IPS-NIHi11 (cell line): ENCODE measurements around the gene NHSL1.
A peak's percentile ranks its signal among the peaks of the same experiment; 100 is the strongest.

Experiments
- DNase-seq: peaks from one replicate; pipeline ENCODE4 v3.0.0; 2012; ENCODE audit warnings: mixed read lengths, low spot score

The NHSL1 gene

DNA sequence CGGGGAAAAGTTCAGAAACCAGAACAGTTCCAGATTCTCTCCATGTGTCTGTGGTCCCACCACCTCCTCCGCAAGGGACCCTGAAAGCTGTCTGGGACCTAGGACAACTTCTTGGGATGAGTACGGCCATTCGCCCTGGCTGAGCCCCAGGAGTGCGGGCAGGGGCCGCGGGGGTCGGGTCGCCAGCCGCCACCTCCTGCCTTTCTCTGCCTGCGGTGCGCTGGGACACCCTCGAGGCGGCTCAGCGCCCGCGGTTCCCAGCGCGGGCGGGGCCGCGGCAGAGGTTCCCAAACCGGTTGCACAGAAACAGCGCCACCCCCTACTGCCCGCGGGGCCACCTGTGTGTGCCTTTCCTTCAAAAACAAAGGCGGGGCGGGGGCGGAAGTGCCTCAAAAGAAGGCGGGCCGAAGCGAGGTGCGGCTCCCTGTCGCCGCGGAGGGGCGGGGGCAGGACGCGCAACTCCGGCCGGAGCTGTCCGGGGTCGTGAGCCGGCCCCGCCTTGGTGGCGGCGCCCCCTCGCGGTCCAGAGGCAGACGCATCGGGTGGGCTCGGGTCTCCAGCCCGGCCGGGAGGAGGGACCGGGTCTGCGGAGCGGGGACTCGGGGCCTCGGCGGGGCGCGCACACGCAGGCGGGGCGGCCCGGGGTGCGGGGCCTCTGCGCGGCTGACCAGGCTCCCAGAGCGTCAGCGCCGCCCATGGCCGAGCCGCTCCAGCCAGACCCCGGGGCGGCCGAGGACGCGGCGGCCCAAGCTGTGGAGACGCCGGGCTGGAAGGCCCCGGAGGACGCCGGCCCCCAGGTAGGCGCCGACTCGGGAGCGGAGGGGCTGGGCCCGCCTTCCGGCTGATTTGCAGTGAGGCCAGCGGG lies 95.3 kb downstream of the NHSL1 start, which contains the start of gene HEBP2:
Gene HEBP2 (plus strand): TSS at position 423 of the 865 bp plus-strand sequence. CDS start 273 bp downstream, at position 696.
- peak; percentile 99 for DNase-seq

DNA sequence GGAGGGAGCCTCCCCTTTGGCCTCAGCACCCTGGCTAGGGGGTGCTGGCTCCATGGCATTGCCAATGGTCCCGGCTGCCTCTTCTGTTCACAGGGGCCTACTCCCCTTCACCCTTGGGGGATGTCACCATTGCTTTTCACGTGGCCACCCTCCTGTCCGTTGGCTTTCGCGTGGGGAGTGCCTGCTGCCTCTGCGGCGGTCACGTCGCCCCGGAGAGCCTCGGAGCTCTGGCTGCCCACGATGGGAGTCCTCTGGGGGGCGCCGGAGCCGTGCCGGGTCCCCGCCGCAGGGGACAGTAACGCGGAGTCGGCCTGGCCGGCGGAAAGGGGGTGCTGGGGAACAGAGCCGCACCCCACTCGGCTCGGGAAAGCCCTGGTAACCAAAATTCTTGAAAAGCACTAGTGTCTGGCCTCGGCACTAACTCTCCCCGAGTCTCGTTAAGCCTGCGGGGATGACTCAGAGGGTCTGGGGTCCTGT lies 95.9 kb downstream of the NHSL1 start:
- DNase-seq = peak; percentile 65

DNA sequence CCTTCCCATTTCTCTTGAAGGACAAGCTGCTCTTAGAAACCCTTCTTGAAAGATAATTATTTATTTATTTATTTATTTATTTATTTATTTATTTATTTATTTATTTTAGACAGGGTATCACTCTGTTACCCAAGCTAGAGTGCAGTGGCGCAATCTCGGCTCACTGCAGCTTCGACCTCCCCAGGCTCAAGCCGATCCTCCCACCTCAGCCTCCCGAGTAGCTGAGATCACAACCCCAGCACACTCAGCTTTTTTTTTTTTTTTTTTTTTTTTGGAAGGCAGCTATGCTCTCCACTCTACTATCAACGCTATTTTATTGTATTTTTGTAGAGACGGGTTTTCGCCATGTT lies 96.5 kb downstream of the NHSL1 start:
- DNase-seq = no peak

GRCh38 chr6:138401960-138402837 lies 97.1 kb downstream of the NHSL1 start:
- no peak for DNase-seq

- no peak for DNase-seq
Observed at GRCh38 chr6:138400326-138400725, 99.0 kb downstream of the NHSL1 start.

GRCh38 chr6:138397128-138398122 lies 101.9 kb downstream of the NHSL1 start:
- no peak for DNase-seq

DNA sequence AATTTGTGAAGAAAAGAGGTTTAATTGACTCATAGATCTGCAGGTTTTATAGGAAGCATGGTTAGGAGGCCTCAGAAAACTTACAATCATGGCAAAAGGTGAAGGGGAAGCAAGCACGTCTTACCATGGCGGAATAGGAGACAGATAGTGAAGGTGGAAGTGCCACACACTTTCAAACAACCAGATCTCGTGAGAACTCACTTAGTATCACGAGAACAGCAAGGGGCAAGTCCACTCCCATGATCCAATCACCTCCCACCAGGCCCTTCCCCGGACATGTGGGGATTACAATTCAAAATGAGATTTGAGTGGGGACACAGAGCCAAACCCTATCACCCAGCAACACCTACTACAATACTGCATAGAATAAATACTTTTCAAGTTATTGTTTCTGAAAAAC lies 102.6 kb downstream of the NHSL1 start:
- no peak for DNase-seq

- DNase-seq = no peak
Observed at GRCh38 chr6:138393871-138394783, 105.2 kb downstream of the NHSL1 start.

DNA sequence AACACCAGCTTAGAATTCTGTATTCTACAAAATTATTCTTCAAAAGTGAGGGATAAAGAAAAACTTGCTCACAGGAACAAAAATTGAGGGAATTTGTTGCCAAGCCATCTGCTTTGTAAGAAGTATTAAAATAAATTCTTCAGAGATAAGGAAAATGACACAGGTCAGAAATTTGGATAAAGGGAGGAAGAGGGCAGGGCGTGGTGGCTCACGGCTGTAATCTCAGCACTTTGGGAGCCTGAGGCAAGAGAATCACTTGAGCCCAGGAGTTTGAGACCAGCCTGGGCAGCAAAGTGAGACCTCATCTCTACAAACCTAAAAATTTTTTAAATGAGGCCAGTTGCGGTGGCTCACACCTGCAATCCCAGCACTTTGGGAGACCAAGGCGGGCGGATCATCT lies 109.7 kb downstream of the NHSL1 start:
- no peak for DNase-seq

GRCh38 chr6:138387577-138388368 lies 111.5 kb downstream of the NHSL1 start:
- no peak for DNase-seq

DNA sequence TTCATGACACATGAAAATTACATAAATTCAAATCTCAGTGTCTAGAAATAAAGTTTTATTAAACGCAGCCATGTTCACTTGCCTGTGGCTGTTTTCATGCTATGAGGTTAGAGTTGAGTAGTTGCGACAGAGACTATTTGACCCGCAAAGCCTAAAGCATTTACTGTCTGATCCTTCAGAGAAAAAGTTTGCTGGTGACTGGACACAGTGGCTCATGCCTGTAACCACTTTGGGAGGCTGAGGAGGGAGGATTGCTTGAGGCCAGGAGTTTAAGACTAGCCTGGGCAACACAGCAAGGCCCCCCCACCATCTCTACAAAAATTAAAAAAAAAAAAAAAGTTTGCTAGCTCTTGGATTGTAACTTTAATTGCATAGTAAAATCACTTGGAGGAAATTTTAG lies 112.4 kb downstream of the NHSL1 start:
- DNase-seq = no peak

DNA sequence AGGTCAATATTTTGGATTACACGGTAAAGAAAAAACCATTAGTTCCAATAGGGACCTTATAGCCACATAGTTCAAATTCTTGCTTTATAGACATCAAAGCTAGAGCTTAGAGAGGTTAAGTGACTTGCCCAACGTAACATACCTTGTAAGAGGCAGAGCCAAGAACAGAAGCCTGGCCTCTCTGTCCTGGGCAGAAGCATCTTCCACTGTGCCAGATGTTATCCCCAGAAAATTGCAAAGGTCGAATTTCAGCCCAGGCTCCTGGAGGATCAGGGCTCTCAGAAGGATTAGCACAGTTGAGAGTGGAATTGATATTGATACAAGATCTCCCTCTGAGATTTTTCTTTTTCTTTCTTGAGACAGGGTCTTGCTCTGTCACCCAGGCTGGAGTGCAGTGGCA lies 115.5 kb downstream of the NHSL1 start:
- no peak for DNase-seq

- DNase-seq = peak; percentile 32
Observed at GRCh38 chr6:138382498-138383265, 116.6 kb downstream of the NHSL1 start.

- no peak for DNase-seq
Observed at GRCh38 chr6:138378463-138378862, 120.8 kb downstream of the NHSL1 start.

DNA sequence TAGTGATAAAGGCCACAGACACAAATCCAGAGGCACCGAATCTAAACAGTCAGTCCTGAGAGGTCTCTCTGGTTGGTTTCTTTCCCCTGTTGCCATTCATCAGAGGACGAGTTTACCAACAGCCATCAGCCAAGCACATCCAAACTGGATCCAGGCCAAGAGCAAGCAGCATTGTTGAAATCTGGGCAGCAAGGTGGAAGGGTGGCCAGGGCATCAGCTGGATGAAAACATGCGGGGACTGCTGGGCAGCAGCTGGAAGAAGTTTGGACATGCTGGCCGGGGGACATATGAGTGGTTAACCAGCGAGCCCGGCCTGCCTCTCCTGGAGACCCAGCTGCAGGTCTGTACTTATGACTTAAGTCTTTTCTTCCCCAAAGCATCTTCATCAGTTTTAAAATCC lies 121.5 kb downstream of the NHSL1 start, which contains the start of gene SMIM28:
Gene SMIM28 (plus strand): TSS at position 62 of the 400 bp plus-strand sequence. CDS start 168 bp downstream, at position 230.
- no peak for DNase-seq

DNA sequence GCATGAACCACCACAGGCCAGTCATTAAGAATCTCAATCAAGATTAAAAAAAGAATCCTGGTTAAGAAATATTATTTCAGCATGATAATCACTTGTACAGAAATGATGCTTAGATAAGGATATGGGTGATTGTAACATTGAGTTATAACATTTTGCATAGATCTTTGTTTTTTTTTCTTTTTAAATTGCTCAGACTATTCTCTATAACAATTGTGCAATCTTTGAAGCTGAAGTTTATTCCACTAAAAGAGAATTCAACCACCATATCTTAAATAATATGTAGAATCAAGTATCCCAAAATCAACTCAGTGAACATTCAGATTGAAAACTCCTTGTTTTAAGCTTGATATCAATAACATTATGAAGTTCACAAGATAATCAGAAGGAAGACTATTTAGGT lies 122.3 kb downstream of the NHSL1 start:
- no peak for DNase-seq

DNA sequence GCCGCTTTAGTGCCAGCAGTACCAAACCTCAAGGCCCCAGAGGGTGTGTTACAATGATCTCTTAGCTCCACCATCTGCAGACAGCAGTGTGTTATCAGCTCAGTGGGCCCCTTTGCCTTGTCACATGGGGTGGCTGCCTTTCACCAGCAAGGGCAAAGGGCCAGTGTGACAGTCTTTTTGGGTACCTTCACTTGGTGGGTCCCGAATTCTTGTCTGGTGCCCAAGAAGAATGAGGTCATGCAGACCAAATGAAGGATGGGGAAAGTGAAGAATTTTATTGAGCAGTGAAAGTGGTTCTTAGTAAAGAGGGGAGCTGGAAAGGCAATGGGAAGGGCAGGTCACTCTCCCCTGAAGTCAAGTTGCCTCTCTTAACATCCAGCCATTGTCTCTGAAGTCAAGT lies 124.5 kb downstream of the NHSL1 start:
- DNase-seq = no peak

GRCh38 chr6:138374230-138374629 lies 125.1 kb downstream of the NHSL1 start:
- DNase-seq = no peak
